ENCODE results near the gene EXOSC7. TPM values are rescaled to one million over a fixed set of nuclear protein-coding genes. Genes with fewer than 3 reads are reported as not detected.
"Not testable (repeated sequence)": the region's sequence is repeated elsewhere in the genome, so short reads cannot be mapped to it uniquely, and the experiment has no call there.

Gene EXOSC7
- polyA plus RNA-seq, 1 donor (not counting 4 experiments of a cell fraction or from before 2014, with no cell fraction given), result 94.4 TPM

- no peak for DNase-seq (ENCODE audit: low read depth, low spot score)
- peak overlapping the region; percentile 77 for H3K4me2 ChIP-seq (ENCODE audit: control insufficient read depth, extremely low read depth, insufficient read depth, low read depth, low read length)
- dilution Hi-C loops (cut with MboI; ENCODE audit: extremely low pct_ligation_motif_present, low sequenced_read_pairs), result no loop called here
Observed at GRCh38 chr3:44983484-44983941, 7.5 kb downstream of the EXOSC7 start.

GRCh38 chr3:44984335-44984734 is 8.3 kb downstream of the EXOSC7 start:
- Histone ChIP-seq H3K79me2 (ENCODE audit: control insufficient read depth, insufficient read depth, low read length) (peaks cover 82% of the 10 kb centered on the region), H2AFZ (ENCODE audit: control insufficient read depth, low read length) (no peak overlapping the region), H3K27ac (ENCODE audit: control insufficient read depth, insufficient read depth, low read length) (peak overlapping the region; percentile 90), H3K9me3 (ENCODE audit: control insufficient read depth, low read depth, low read length) (no peaks in the 10 kb centered on the region), H3K9me1 (ENCODE audit: control insufficient read depth, extremely low read depth, insufficient read depth, low read length) (peaks cover 7% of the 10 kb centered on the region), H3K4me1 (ENCODE audit: control insufficient read depth, extremely low read depth, insufficient read depth, low read length) (peaks cover 58% of the 10 kb centered on the region), H3K4me2 (ENCODE audit: control insufficient read depth, extremely low read depth, insufficient read depth, low read depth, low read length) (peak overlapping the region; percentile 77), H3K36me3 (ENCODE audit: control insufficient read depth in 2 of 2, extremely low read depth in 1 of 2, insufficient read depth in 2 of 2, low read length in 2 of 2) (peaks cover 4 to 9% of the 10 kb centered on the region in 2 experiments), H3K9ac (ENCODE audit: control insufficient read depth, extremely low read depth, insufficient read depth, low read length) (no peak overlapping the region), H3K27me3 (ENCODE audit: control insufficient read depth, extremely low read depth, insufficient read depth, low read length) (no peaks in the 10 kb centered on the region), H4K20me1 (ENCODE audit: control insufficient read depth, extremely low read depth, insufficient read depth, low read length) (peaks cover 18% of the 10 kb centered on the region), H3K4me3 (ENCODE audit: control insufficient read depth in 2 of 3, extremely low read depth in 1 of 3, insufficient read depth in 2 of 3, low read depth in 1 of 3, low read length in 3 of 3) (no peak overlapping the region)
- dilution Hi-C loops (cut with MboI; ENCODE audit: extremely low pct_ligation_motif_present, low sequenced_read_pairs), result no loop called here
- no peak for TF ChIP-seq EZH2 (IDR thresholded peaks at IDR 0.05; ENCODE audit: low read length)
- TF ChIP-seq CTCF (optimal IDR thresholded peaks at IDR 0.05 in 1 of 3, IDR thresholded peaks at IDR 0.05 in 1 of 3, conservative IDR thresholded peaks at IDR 0.05 in 1 of 3; ENCODE audit: extremely low read depth in 1 of 3, insufficient read depth in 2 of 3, low read length in 3 of 3), result no peak
- DNase-seq (ENCODE audit: low read depth, low spot score) (no peak), FAIRE-seq (no peak)

More at GRCh38 chr3:44983484-44983941, 7.5 kb downstream of the EXOSC7 start:
- Histone ChIP-seq H3K9ac (ENCODE audit: control insufficient read depth, extremely low read depth, insufficient read depth, low read length) (peak overlapping the region; percentile 71), H3K27me3 (ENCODE audit: control insufficient read depth, extremely low read depth, insufficient read depth, low read length) (no peaks in the 10 kb centered on the region), H3K9me3 (ENCODE audit: control insufficient read depth, low read depth, low read length) (no peaks in the 10 kb centered on the region), H4K20me1 (ENCODE audit: control insufficient read depth, extremely low read depth, insufficient read depth, low read length) (peaks cover 18% of the 10 kb centered on the region), H3K4me3 (ENCODE audit: control insufficient read depth in 2 of 3, extremely low read depth in 1 of 3, insufficient read depth in 2 of 3, low read depth in 1 of 3, low read length in 3 of 3) (peak overlapping the region in 2 of 3 experiments; percentile 8 to 31), H3K27ac (ENCODE audit: control insufficient read depth, insufficient read depth, low read length) (peak overlapping the region; percentile 90), H3K36me3 (ENCODE audit: control insufficient read depth in 2 of 2, extremely low read depth in 1 of 2, insufficient read depth in 2 of 2, low read length in 2 of 2) (peaks cover 2 to 12% of the 10 kb centered on the region in 2 experiments), H3K79me2 (ENCODE audit: control insufficient read depth, insufficient read depth, low read length) (peaks cover 82% of the 10 kb centered on the region), H3K9me1 (ENCODE audit: control insufficient read depth, extremely low read depth, insufficient read depth, low read length) (peaks cover 7% of the 10 kb centered on the region), H3K4me1 (ENCODE audit: control insufficient read depth, extremely low read depth, insufficient read depth, low read length) (peaks cover 63% of the 10 kb centered on the region), H2AFZ (ENCODE audit: control insufficient read depth, low read length) (no peak overlapping the region)
- FAIRE-seq, result peak; percentile 64
- TF ChIP-seq CTCF (optimal IDR thresholded peaks at IDR 0.05 in 1 of 3, IDR thresholded peaks at IDR 0.05 in 1 of 3, conservative IDR thresholded peaks at IDR 0.05 in 1 of 3; ENCODE audit: extremely low read depth in 1 of 3, insufficient read depth in 2 of 3, low read length in 3 of 3) (peak in 1 of 3 experiments; percentile 5), EZH2 (IDR thresholded peaks at IDR 0.05; ENCODE audit: low read length) (no peak)

- H3K79me2 ChIP-seq (ENCODE audit: control insufficient read depth, insufficient read depth, low read length), result peaks cover 70% of the 10 kb centered on the region
- H3K27me3 ChIP-seq (ENCODE audit: control insufficient read depth, extremely low read depth, insufficient read depth, low read length); H3K9me1 ChIP-seq (ENCODE audit: control insufficient read depth, extremely low read depth, insufficient read depth, low read length); H3K4me3 ChIP-seq (ENCODE audit: control insufficient read depth in 2 of 3, extremely low read depth in 1 of 3, insufficient read depth in 2 of 3, low read depth in 1 of 3, low read length in 3 of 3); H3K4me2 ChIP-seq (ENCODE audit: control insufficient read depth, extremely low read depth, insufficient read depth, low read depth, low read length); H3K27ac ChIP-seq (ENCODE audit: control insufficient read depth, insufficient read depth, low read length); DNase-seq (ENCODE audit: low read depth, low spot score); H3K9ac ChIP-seq (ENCODE audit: control insufficient read depth, extremely low read depth, insufficient read depth, low read length); dilution Hi-C loops (cut with MboI; ENCODE audit: extremely low pct_ligation_motif_present, low sequenced_read_pairs); H2AFZ ChIP-seq (ENCODE audit: control insufficient read depth, low read length); H3K9me3 ChIP-seq (ENCODE audit: control insufficient read depth, low read depth, low read length); FAIRE-seq: not testable (repeated sequence)
- peaks cover 18% of the 10 kb centered on the region for H4K20me1 ChIP-seq (ENCODE audit: control insufficient read depth, extremely low read depth, insufficient read depth, low read length)
- peaks cover 39% of the 10 kb centered on the region for H3K4me1 ChIP-seq (ENCODE audit: control insufficient read depth, extremely low read depth, insufficient read depth, low read length)
- H3K36me3 ChIP-seq (ENCODE audit: control insufficient read depth in 2 of 2, extremely low read depth in 1 of 2, insufficient read depth in 2 of 2, low read length in 2 of 2), result peaks cover 12 to 24% of the 10 kb centered on the region in 2 experiments
Observed at GRCh38 chr3:44986330-44986729, 10.3 kb downstream of the EXOSC7 start.

Data from keratinocyte (primary cell).